Colon (tissue), 2 donors: ENCODE measurements around the gene PHF23.

Source experiments
- FAIRE-seq: peaks from 2 replicates; lab custom pipeline; 2012; peaks lifted over from hg19 to GRCh38; lab: Jason Lieb, UNC
- donor health status: control.
- donor health status: control.

PHF23 gene

GRCh38 chr17:7219812-7220592 is 19.3 kb downstream of the PHF23 start, which contains the start of the genes ACADVL and DLG4:
Gene ACADVL (plus strand): TSS chr17:7219938. CDS start chr17:7219985, 47 bp downstream.
Gene DLG4 (minus strand): TSS chr17:7219836.
- FAIRE-seq, result peak; percentile 62

- FAIRE-seq, result no peak
Measured at GRCh38 chr17:7219229-7219811, 19.9 kb downstream of the PHF23 start.

GRCh38 chr17:7218758-7219157 is 20.5 kb downstream of the PHF23 start:
- no peak for FAIRE-seq

GRCh38 chr17:7218166-7218565 is 21.1 kb downstream of the PHF23 start:
- FAIRE-seq, result no peak

GRCh38 chr17:7217113-7217987 is 21.9 kb downstream of the PHF23 start:
- FAIRE-seq, result no peak

GRCh38 chr17:7216242-7217112 is 22.8 kb downstream of the PHF23 start:
- no peak for FAIRE-seq

GRCh38 chr17:7215652-7216180 is 23.5 kb downstream of the PHF23 start:
- no peak for FAIRE-seq

GRCh38 chr17:7215136-7215638 is 24.1 kb downstream of the PHF23 start:
- FAIRE-seq, result no peak

GRCh38 chr17:7214300-7215135 is 24.7 kb downstream of the PHF23 start:
- no peak for FAIRE-seq

GRCh38 chr17:7213895-7214299 is 25.4 kb downstream of the PHF23 start:
- no peak for FAIRE-seq

- no peak for FAIRE-seq
Measured at GRCh38 chr17:7211491-7212273, 27.6 kb downstream of the PHF23 start.

GRCh38 chr17:7208754-7209460 is 30.4 kb downstream of the PHF23 start:
- no peak for FAIRE-seq

GRCh38 chr17:7208027-7208571 is 31.2 kb downstream of the PHF23 start:
- no peak for FAIRE-seq

GRCh38 chr17:7207120-7208001 is 31.9 kb downstream of the PHF23 start:
- FAIRE-seq, result no peak

GRCh38 chr17:7205561-7205960 is 33.7 kb downstream of the PHF23 start:
- no peak for FAIRE-seq

GRCh38 chr17:7204828-7205461 is 34.3 kb downstream of the PHF23 start:
- no peak for FAIRE-seq

- no peak for FAIRE-seq
Measured at GRCh38 chr17:7204336-7204735, 34.9 kb downstream of the PHF23 start.
